Fibroblast of lung (primary cell): Measurements from ENCODE around the gene UGGT2.

Experiments
- EZH2 ChIP-seq: IDR thresholded peaks from 2 replicates; pipeline ENCODE4 v1.5.1; 2012; ENCODE audit warnings: low read length, control low read depth, mild to moderate bottlenecking; ENCODE audit errors: missing control alignments
- TF ChIP-seq, protein P1 (sequence below), 2 donors: IDR thresholded peaks in 1 of 2; conservative IDR thresholded peaks in 1 of 2; 1 replicate in 1 of 2; 2 replicates in 1 of 2; pipeline ENCODE4 v1.5.1; 2011 to 2012; ENCODE audit warnings: low read length in 2 of 2, control low read depth in 1 of 2, inconsistent platforms in 1 of 2, low read depth in 1 of 2, mild to moderate bottlenecking in 1 of 2

DNA sequence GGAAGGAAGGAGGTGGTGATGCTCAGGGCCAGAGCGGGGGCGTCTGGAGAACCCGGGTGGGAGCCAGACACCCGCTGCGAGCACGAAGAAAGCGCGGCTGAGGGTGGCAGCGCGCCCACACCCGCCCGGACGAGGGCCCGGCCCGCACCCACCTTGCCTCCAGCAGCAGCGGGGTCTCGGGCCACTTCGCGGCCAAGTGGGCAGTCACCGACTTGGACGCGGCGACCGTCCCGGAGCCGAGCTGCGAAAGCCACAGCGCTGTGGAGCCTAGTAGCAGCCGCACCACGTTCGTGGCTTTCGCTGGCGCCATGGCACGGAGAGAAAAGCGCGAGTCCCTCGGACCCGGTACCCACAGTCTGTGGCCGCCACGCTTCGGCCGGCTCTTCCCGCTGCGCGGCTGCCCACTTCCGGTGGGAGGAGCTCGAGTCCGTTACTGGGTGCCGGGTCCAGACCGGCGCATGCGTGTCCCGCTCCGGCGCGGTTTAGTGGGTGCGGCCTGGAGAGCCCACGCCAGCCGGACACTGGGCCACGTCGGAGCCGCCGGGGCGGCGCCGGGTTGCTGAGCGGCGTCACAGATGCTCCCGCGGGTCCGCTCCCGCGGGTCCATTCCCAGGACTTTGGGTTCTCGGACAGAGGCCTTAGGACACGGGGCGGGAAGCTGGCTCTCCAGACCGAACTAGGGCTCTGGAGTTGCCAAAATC, at the start of gene UGGT2:
- no peak for TF ChIP-seq EZH2
- TF ChIP-seq, protein P1, sequence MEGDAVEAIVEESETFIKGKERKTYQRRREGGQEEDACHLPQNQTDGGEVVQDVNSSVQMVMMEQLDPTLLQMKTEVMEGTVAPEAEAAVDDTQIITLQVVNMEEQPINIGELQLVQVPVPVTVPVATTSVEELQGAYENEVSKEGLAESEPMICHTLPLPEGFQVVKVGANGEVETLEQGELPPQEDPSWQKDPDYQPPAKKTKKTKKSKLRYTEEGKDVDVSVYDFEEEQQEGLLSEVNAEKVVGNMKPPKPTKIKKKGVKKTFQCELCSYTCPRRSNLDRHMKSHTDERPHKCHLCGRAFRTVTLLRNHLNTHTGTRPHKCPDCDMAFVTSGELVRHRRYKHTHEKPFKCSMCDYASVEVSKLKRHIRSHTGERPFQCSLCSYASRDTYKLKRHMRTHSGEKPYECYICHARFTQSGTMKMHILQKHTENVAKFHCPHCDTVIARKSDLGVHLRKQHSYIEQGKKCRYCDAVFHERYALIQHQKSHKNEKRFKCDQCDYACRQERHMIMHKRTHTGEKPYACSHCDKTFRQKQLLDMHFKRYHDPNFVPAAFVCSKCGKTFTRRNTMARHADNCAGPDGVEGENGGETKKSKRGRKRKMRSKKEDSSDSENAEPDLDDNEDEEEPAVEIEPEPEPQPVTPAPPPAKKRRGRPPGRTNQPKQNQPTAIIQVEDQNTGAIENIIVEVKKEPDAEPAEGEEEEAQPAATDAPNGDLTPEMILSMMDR (conservative IDR thresholded peaks at IDR 0.05 in 1 of 2, IDR thresholded peaks at IDR 0.05 in 1 of 2; ENCODE audit: low read depth in 1 of 2, low read length in 2 of 2), result no peak
